Lung (tissue), 12 donors: ENCODE results near the gene PPP2R3B. TPM values are rescaled to one million over a fixed set of nuclear protein-coding genes. Genes with fewer than 3 reads are reported as not detected.

Experiments used
- ATAC-seq: fragments of 200-7000 bp; cut with Tn5 transposase; one replicate; pipeline ENCODE4 v1.9.1; 2020; ENCODE audit warnings: moderate number of reproducible peaks; ENCODE audit not compliant: insufficient read depth, low FRiP score
- DNase-seq, 3 donors: peaks; one replicate each; pipeline ENCODE4 v3.0.0-alpha.2; 2013 to 2017
- H3K27ac ChIP-seq, 2 donors: one replicate each; pipeline ENCODE4 v1.5.1; 2013; ENCODE audit warnings: mild to moderate bottlenecking in 2 of 2, moderate library complexity in 2 of 2, control low read depth in 1 of 2, inconsistent platforms in 1 of 2, low read depth in 1 of 2, low read length in 1 of 2
- H3K27me3 ChIP-seq, 3 donors: one replicate each; pipeline ENCODE4 v1.5.1; 2013; ENCODE audit warnings: low read length in 2 of 3; ENCODE audit not compliant: control insufficient read depth in 3 of 3, insufficient read depth in 3 of 3
- H3K36me3 ChIP-seq, 4 donors: one replicate each; pipeline ENCODE4 v1.5.1; 2013; ENCODE audit warnings: low read length in 4 of 4, mild to moderate bottlenecking in 1 of 4, moderate library complexity in 1 of 4; ENCODE audit not compliant: control insufficient read depth in 4 of 4, insufficient read depth in 4 of 4
- H3K4me1 ChIP-seq, 5 donors: one replicate each; pipeline ENCODE4 v1.5.1; 2013; ENCODE audit warnings: low read length in 5 of 5, mild to moderate bottlenecking in 2 of 5, moderate library complexity in 1 of 5; ENCODE audit not compliant: control insufficient read depth in 5 of 5, insufficient read depth in 5 of 5
- H3K4me3 ChIP-seq: one replicate; pipeline ENCODE4 v1.5.1; 2013; ENCODE audit warnings: mild to moderate bottlenecking, control low read depth, moderate library complexity
- H3K9ac ChIP-seq, 2 donors: one replicate each; pipeline ENCODE4 v1.5.1; 2013; ENCODE audit warnings: low read length in 2 of 2, control low read depth in 1 of 2; ENCODE audit not compliant: insufficient read depth in 1 of 2
- H3K9me3 ChIP-seq, 4 donors: one replicate each; pipeline ENCODE4 v1.5.1; 2013; ENCODE audit warnings: low read length in 3 of 4, mild to moderate bottlenecking in 1 of 4, moderate library complexity in 1 of 4; ENCODE audit not compliant: control insufficient read depth in 4 of 4, insufficient read depth in 3 of 4
- WGBS, 2 donors: extraction: QIAGEN DNeasy Blood & Tissue Kit; methylation state at CpG; one replicate each; pipeline ENCODE4 v1.1.7; 2013; 5-methylcytosine and 5-hydroxymethylcytosine counted together
- polyA plus RNA-seq, 2 donors: library from polyadenylated mRNA; stranded (reverse); fragments of 200-250 nt; gene quantifications; one replicate each; pipeline ENCODE4 v1.2.1, GENCODE V29; 2013
- total RNA-seq, 2 donors: library from RNA; depleted of rRNA in 1 of 2; stranded (reverse); fragments of >200 nt in 1 of 2; gene quantifications; one replicate each; pipeline ENCODE4 v1.2.1, GENCODE V29; 2014 to 2021
- TF ChIP-seq, protein P1 (sequence below): IDR thresholded peaks from 2 replicates; pipeline ENCODE4 v1.5.1; 2012; ENCODE audit warnings: mild to moderate bottlenecking; ENCODE audit errors: control extremely low read depth, extremely low read depth
- donor health status: control.
- donor health status: control.
- donor health status: Bipolar disorder and iron deficiency.
- donor health status: healthy.
- donor health status: DM: yes; HTN: yes; CAD: no.

PPP2R3B gene
- total and polyA plus RNA-seq, 4 donors = 7.8 to 21.0 (median 15.6) TPM

DNA sequence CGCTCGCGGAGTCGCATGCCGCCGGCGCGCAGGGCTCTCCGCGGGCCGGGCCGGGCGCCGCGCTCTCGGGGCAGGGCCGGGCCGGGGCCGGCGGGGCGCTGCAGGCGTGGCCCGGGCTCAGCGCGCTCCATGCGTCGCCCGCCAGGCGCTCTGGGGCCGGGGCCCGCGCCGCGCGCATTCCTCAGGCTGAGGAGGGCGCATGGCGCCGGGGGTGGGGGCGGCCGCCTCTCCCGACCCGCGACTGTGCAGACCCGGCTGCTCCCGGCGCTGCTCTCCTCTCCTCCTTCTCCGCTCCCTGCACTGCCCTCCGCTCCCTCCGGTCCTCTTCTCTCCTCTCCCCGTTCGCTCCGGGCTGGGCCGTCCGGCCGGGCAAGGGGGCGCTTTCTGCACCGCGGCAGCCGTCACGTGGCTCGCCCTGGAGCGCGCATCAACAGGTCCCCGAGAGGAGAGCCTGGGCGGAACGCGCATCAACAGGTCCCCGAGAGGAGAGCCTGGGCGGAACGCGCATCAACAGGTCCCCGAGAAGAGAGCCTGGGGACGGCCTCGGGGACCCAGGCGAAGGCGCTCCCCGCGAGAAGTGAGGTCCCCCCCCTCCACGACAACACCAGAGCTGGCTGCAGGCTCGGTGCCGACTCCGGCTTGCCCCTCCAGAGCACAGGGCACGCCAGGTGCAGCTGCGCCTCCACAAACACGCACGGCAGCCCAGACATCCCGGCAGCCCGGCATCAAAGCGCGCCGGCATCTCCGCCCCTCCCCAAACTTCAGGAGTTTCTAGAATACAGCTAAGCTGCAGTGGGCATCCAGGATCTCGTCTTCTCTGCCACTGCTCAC, 12.9 kb downstream of the PPP2R3B start:
- 0 to 1% methylated on average over 62 to 93 of the region's 93 CpGs for WGBS, 2 donors
- Histone ChIP-seq H3K27ac (peak overlapping the region in 1 of 2 donors; percentile 85), H3K9me3 (peaks cover 0 to 2% (median 0%) of the 10 kb centered on the region in 4 donors), H3K4me1 (peaks cover 0 to 17% (median 6%) of the 10 kb centered on the region in 5 donors), H3K9ac (no peak overlapping the region), H3K36me3 (peaks cover 0 to under 1% (median 0%) of the 10 kb centered on the region in 4 donors), H3K27me3 (peaks cover 0 to 37% (median 20%) of the 10 kb centered on the region in 3 donors), H3K4me3 (no peak overlapping the region)
- TF ChIP-seq, protein P1, sequence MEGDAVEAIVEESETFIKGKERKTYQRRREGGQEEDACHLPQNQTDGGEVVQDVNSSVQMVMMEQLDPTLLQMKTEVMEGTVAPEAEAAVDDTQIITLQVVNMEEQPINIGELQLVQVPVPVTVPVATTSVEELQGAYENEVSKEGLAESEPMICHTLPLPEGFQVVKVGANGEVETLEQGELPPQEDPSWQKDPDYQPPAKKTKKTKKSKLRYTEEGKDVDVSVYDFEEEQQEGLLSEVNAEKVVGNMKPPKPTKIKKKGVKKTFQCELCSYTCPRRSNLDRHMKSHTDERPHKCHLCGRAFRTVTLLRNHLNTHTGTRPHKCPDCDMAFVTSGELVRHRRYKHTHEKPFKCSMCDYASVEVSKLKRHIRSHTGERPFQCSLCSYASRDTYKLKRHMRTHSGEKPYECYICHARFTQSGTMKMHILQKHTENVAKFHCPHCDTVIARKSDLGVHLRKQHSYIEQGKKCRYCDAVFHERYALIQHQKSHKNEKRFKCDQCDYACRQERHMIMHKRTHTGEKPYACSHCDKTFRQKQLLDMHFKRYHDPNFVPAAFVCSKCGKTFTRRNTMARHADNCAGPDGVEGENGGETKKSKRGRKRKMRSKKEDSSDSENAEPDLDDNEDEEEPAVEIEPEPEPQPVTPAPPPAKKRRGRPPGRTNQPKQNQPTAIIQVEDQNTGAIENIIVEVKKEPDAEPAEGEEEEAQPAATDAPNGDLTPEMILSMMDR = no peak
- ATAC-seq (no peak), DNase-seq (peak; percentile 32 to 36 (median 32))

GRCh38 chrX:372856-373640, 13.7 kb downstream of the PPP2R3B start:
- Histone ChIP-seq H3K27ac (peak overlapping the region in 1 of 2 donors; percentile 85), H3K4me1 (peaks cover 0 to 17% (median 5%) of the 10 kb centered on the region in 5 donors), H3K27me3 (peaks cover 0 to 37% (median 20%) of the 10 kb centered on the region in 3 donors), H3K4me3 (no peak overlapping the region), H3K9ac (no peak overlapping the region), H3K36me3 (no peaks in the 10 kb centered on the region), H3K9me3 (peaks cover 0 to 2% (median 0%) of the 10 kb centered on the region in 4 donors)
- 10 to 11% methylated on average over 62 to 63 of the region's 63 CpGs for WGBS, 2 donors
- peak in 1 of 3 donors; percentile 22 for DNase-seq
- no peak for ATAC-seq
- TF ChIP-seq, protein P1 = no peak

DNA sequence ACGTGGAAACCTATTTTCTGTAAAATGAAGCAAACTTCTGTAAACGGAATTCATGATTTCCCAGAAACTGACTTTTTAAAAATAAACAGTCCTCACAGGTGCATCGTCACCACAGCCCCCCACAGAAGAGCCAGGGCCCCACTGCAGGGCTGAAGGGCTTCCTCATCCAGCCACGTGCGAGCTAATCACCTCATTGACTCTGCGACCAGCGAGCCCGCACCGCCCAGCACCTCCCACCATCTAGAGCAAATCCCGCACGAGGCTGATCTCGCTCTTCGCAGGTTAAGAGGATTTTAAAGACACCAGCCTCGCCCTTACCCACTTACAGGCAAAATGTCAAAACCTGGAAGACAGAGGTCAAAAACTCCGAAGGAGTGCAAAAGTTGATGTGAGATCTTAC, 14.8 kb downstream of the PPP2R3B start:
- Histone ChIP-seq H3K27ac (peak overlapping the region in 1 of 2 donors; percentile 87), H3K9me3 (peaks cover 0 to 4% (median 0%) of the 10 kb centered on the region in 4 donors), H3K27me3 (peaks cover 0 to 37% (median 20%) of the 10 kb centered on the region in 3 donors), H3K4me3 (no peak overlapping the region), H3K36me3 (no peaks in the 10 kb centered on the region), H3K4me1 (peaks cover 0 to 17% (median 5%) of the 10 kb centered on the region in 5 donors), H3K9ac (no peak overlapping the region)
- ATAC-seq = no peak
- DNase-seq = no peak
- TF ChIP-seq, protein P1 = no peak
- 42 to 64% methylated on average over 15 of the region's 15 CpGs for WGBS, 2 donors
